HepG2 (cell line): ENCODE data around the gene MORC4. TPM values are rescaled to one million over a fixed set of nuclear protein-coding genes. Genes with fewer than 3 reads are reported as not detected.

Experiments used
- ATAC-seq: fragments of 200-7000 bp; cut with Tn5 transposase; 3 replicates; pipeline ENCODE4 v1.9.1; 2020; ENCODE audit warnings: mild to moderate bottlenecking, moderate library complexity
- BruUV-seq: library from RNA; stranded (reverse); fragments of 400-500 nt; replicated peaks from 2 replicates; lab custom pipeline; 2021; lab: Mats Ljungman, UMichigan
- CTCF ChIA-PET: fragments of 300-600 bp; formaldehyde crosslinking; extraction: SDS; loops from one replicate; lab custom pipeline; 2021; ENCODE audit warnings: low total read pairs, inconsistent platforms, low intra/inter-chr PET ratio; lab: Yijun Ruan, JAX
- POLR2A ChIA-PET: fragments of 350-600 bp; sonication (Branson Sonifier 250); formaldehyde crosslinking; loops from one replicate; lab custom pipeline; 2020; ENCODE audit warnings: antibody characterized with exemption, inconsistent platforms; lab: Yijun Ruan, JAX
- DNase-seq: peaks from one replicate; pipeline ENCODE4 v3.0.0-alpha.2; 2015; ENCODE audit warnings: low spot score
- FAIRE-seq: peaks from 3 replicates; lab custom pipeline; 2011; peaks lifted over from hg19 to GRCh38; lab: Jason Lieb, UNC
- H2AFZ ChIP-seq: one replicate; pipeline ENCODE4 v1.6.1; 2011; ENCODE audit warnings: low read length, inconsistent platforms
- H3K27ac ChIP-seq: fragments of 300-600 bp; 3 replicates; pipeline ENCODE4 v1.8.0; 2011; ENCODE audit warnings: mixed run types, mild to moderate bottlenecking, mixed read lengths, low read length, inconsistent platforms; ENCODE audit not compliant: insufficient read depth; ENCODE audit errors: extremely low read length
- H3K27me3 ChIP-seq, 2 experiments: fragments of 200-600 bp in 1 of 2; 2 replicates in 1 of 2; 3 replicates in 1 of 2; pipeline versions ENCODE4 v1.6.0 to v1.8.0; 2011; ENCODE audit warnings: low read length in 2 of 2, mild to moderate bottlenecking in 2 of 2, moderate library complexity in 2 of 2, inconsistent platforms in 1 of 2; ENCODE audit not compliant: insufficient read depth in 2 of 2, control insufficient read depth in 1 of 2
- H3K36me3 ChIP-seq, 2 experiments: fragments of 200-600 bp in 1 of 2; replicated peaks in 1 of 2; 2 replicates in 1 of 2; 3 replicates in 1 of 2; pipeline versions ENCODE4 v1.5.1 to v1.8.0; 2011; ENCODE audit warnings: low read length in 2 of 2, inconsistent platforms in 1 of 2; ENCODE audit not compliant: insufficient read depth in 2 of 2, control insufficient read depth in 1 of 2
- H3K4me1 ChIP-seq: 2 replicates; pipeline ENCODE4 v1.5.1; 2012; ENCODE audit warnings: low read length, inconsistent platforms; ENCODE audit not compliant: insufficient read depth
- H3K4me2 ChIP-seq: 2 replicates; pipeline ENCODE4 v1.6.0; 2011; ENCODE audit warnings: low read depth, low read length, inconsistent platforms
- H3K4me3 ChIP-seq, 3 experiments: fragments of 200-600 bp in 1 of 3; sonication (generic), shearing (Covaris generic) in 1 of 3; replicated peaks in 1 of 3; 2 replicates each; pipeline ENCODE4 v1.5.1; 2011 to 2016; ENCODE audit warnings: low read length in 3 of 3, inconsistent platforms in 2 of 3, low read depth in 2 of 3, mild to moderate bottlenecking in 2 of 3, control low read depth in 1 of 3, mixed read lengths in 1 of 3; ENCODE audit not compliant: insufficient read depth in 1 of 3
- H3K79me2 ChIP-seq: one replicate; pipeline ENCODE4 v1.6.1; 2011; ENCODE audit warnings: low read length, inconsistent platforms; ENCODE audit not compliant: insufficient read depth
- H3K9ac ChIP-seq: 2 replicates; pipeline ENCODE4 v1.6.0; 2011; ENCODE audit warnings: mild to moderate bottlenecking, low read depth, low read length, inconsistent platforms; ENCODE audit not compliant: insufficient read depth
- H3K9me3 ChIP-seq: 2 replicates; pipeline ENCODE4 v1.5.1; 2012; ENCODE audit warnings: mild to moderate bottlenecking, low read length
- H4K20me1 ChIP-seq: 2 replicates; pipeline ENCODE4 v1.6.0; 2011; ENCODE audit warnings: inconsistent platforms, mild to moderate bottlenecking, low read length, moderate library complexity; ENCODE audit not compliant: insufficient read depth
- ARID3A ChIP-seq: IDR thresholded peaks from 2 replicates; pipeline ENCODE4 v1.6.1; 2012; ENCODE audit warnings: low read depth, low read length, improper control_type of control experiment
- ATF7 ChIP-seq, 2 experiments: fragments of 450-650 bp in 1 of 2; sonication (generic) in 1 of 2; formaldehyde crosslinking in 1 of 2; IDR thresholded peaks; 2 replicates each; pipeline versions ENCODE4 v1.4.0 to v1.6.1; 2016 to 2020; ENCODE audit warnings: antibody characterized with exemption in 1 of 2, mild to moderate bottlenecking in 1 of 2, missing genetic modification reagents in 1 of 2
- ATF7-NPFF ChIP-seq: sonication (generic); formaldehyde crosslinking; IDR thresholded peaks from 2 replicates; pipeline ENCODE4 v1.8.1; 2023; ENCODE audit warnings: mild to moderate bottlenecking, low read depth, missing genetic modification reagents, moderate library complexity
- CEBPG ChIP-seq: IDR thresholded peaks from 2 replicates; pipeline ENCODE4 v1.6.1; 2016
- CHD2 ChIP-seq: IDR thresholded peaks from 2 replicates; pipeline ENCODE4 v1.6.1; 2011; ENCODE audit warnings: low read depth, low read length, improper control_type of control experiment
- DMTF1 ChIP-seq: sonication (generic); formaldehyde crosslinking; IDR thresholded peaks from 2 replicates; pipeline ENCODE4 v1.4.0; 2020; ENCODE audit warnings: mild to moderate bottlenecking, missing genetic modification reagents
- HNF4A ChIP-seq: sonication (generic); formaldehyde crosslinking; IDR thresholded peaks from 2 replicates; pipeline ENCODE4 v1.4.0; 2020; ENCODE audit warnings: missing genetic modification reagents
- PRPF4 ChIP-seq: fragments of 200-400 bp; formaldehyde crosslinking; IDR thresholded peaks from 2 replicates; pipeline ENCODE4 v1.6.1; 2016; ENCODE audit warnings: low read length, low read depth; ENCODE audit not compliant: poor library complexity, severe bottlenecking
- RBM39 ChIP-seq: fragments of 200-400 bp; formaldehyde crosslinking; IDR thresholded peaks from one replicate; pipeline ENCODE4 v1.6.1; 2018; ENCODE audit warnings: antibody characterized with exemption, mild to moderate bottlenecking, low read depth, low read length; ENCODE audit not compliant: poor library complexity, severe bottlenecking
- SETDB1 ChIP-seq: sonication (generic); formaldehyde crosslinking; IDR thresholded peaks from 2 replicates; pipeline ENCODE4 v1.5.1; 2020; ENCODE audit warnings: missing genetic modification reagents, mild to moderate bottlenecking, borderline replicate concordance
- ZBTB21 ChIP-seq: sonication (generic); formaldehyde crosslinking; IDR thresholded peaks from 2 replicates; pipeline ENCODE4 v1.4.0; 2020; ENCODE audit warnings: missing genetic modification reagents
- ZNF12 ChIP-seq: sonication (generic); formaldehyde crosslinking; IDR thresholded peaks from 2 replicates; pipeline ENCODE4 v1.5.0; 2020; ENCODE audit warnings: missing genetic modification reagents
- ZNF777 ChIP-seq: sonication (generic); formaldehyde crosslinking; IDR thresholded peaks from 2 replicates; pipeline ENCODE4 v1.4.0; 2020; ENCODE audit warnings: missing genetic modification reagents
- WGBS: methylation state at CpG from one replicate; pipeline ENCODE4 v1.1.6; 2017; ENCODE audit warnings: low lambda C conversion rate; 5-methylcytosine and 5-hydroxymethylcytosine counted together
- in situ Hi-C: cut with HindIII; loops from 2 replicates; pipeline ENCODE4 v1.10.0; 2017; ENCODE audit warnings: low pct_unique_long_range_greater_than_20kb; ENCODE audit not compliant: extremely low pct_ligation_motif_present
- intact Hi-C: fragments of 100-400 bp; cut with micrococcal nuclease; formaldehyde crosslinking; loops from one replicate; pipeline ENCODE4 v1.10.0; 2022; ENCODE audit not compliant: unreplicated experiment
- polyA plus RNA-seq, 8 experiments: library from polyadenylated mRNA; depleted of rRNA in 3 of 8; stranded (reverse) in 7 of 8; unstranded in 1 of 8; fragments of >200 nt; fragmentation: Illumina TruSeq in 4 of 8; extraction: Trizol in 4 of 8; gene quantifications; 2 replicates each; pipeline versions ENCODE4 v1.2.1 to v1.2.3, GENCODE V29; 2011 to 2016; ENCODE audit warnings: low read depth in 4 of 8, missing spikeins in 1 of 8, mixed read lengths in 1 of 8; ENCODE audit not compliant: insufficient read depth in 1 of 8
- total RNA-seq, 5 experiments: library from RNA; depleted of rRNA; stranded (reverse); fragments of >200 nt; fragmentation: Illumina TruSeq; extraction: Trizol; gene quantifications; 2 replicates each; pipeline ENCODE4 v1.2.3, GENCODE V29; 2016; ENCODE audit warnings: low read depth in 1 of 5
- TF ChIP-seq, protein P1 (sequence below): sonication (generic); formaldehyde crosslinking; IDR thresholded peaks from 2 replicates; pipeline ENCODE4 v1.4.0; 2020; ENCODE audit warnings: missing genetic modification reagents, low read depth, mild to moderate bottlenecking, borderline replicate concordance

Gene MORC4
- total and polyA plus RNA-seq, 2 of the 13 experiments (the other 11 are each of a cell fraction or from before 2014, with no cell fraction given), result 7.3 to 17.6 TPM

GRCh38 chrX:106973433-106974149, 26.4 kb downstream of the MORC4 start:
- no peak for FAIRE-seq
- DNase-seq, result peak; percentile 47
- BruUV-seq, result no TSS peak
- H3K36me3 ChIP-seq, result no peaks in the 10 kb centered on the region
- POLR2A ChIA-PET, result no interaction called here
- H3K79me2 ChIP-seq, result no peaks in the 10 kb centered on the region
- no peak overlapping the region for H3K4me3 ChIP-seq
- no peak overlapping the region for H3K27ac ChIP-seq
- H4K20me1 ChIP-seq, result no peaks in the 10 kb centered on the region
- in situ Hi-C loops, result no loop called here
- 56% methylated on average over 5 of the region's 5 CpGs for WGBS
- peaks cover 18% of the 10 kb centered on the region for H3K4me1 ChIP-seq
- TF ChIP-seq RBM39 (no peak), ZNF12 (CRISPR knock-in tag) (0 out of 2 replicates have a peak, but pooled peaks have one; percentile 11), ZBTB21 (peak; percentile 59; the same call in 1 of the 2 replicates), CEBPG (CRISPR knock-in tag) (peak; percentile 52)
- TF ChIP-seq, all 625 proteins: peak for 3
- intact Hi-C loops, result no loop called here
- Histone ChIP-seq H3K9me3 (no peaks in the 10 kb centered on the region), H2AFZ (no peak overlapping the region), H3K4me2 (no peak overlapping the region), H3K27me3 (no peaks in the 10 kb centered on the region), H3K9ac (no peak overlapping the region)
- ATAC-seq, result no peak
- CTCF ChIA-PET, result no interaction called here

DNA sequence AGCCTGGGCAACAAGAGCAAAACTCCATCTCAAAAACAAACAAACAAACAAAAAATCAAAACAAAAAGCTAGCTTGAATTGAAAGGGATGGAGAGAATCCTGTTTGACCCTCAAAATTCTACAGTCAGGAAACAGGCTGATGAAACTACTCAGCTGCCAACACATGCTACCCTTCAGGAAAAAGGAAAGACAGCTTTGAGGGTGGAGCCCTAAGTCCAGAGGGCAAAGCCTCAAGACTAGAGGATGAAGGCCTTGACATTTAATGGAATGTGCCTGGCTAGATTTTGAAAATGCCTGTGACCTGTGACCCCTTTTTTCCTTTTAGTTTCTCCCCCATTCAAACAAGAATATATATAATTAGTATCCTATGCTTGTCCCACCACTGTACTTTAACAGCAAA, 27.1 kb downstream of the MORC4 start:
- Histone ChIP-seq H3K9me3 (no peaks in the 10 kb centered on the region), H4K20me1 (no peaks in the 10 kb centered on the region), H3K4me1 (peaks cover 18% of the 10 kb centered on the region), H3K4me2 (no peak overlapping the region), H2AFZ (no peak overlapping the region), H3K79me2 (no peaks in the 10 kb centered on the region), H3K4me3 (no peak overlapping the region), H3K27me3 (no peaks in the 10 kb centered on the region), H3K36me3 (no peaks in the 10 kb centered on the region), H3K9ac (no peak overlapping the region), H3K27ac (no peak overlapping the region)
- BruUV-seq, result no TSS peak
- ChIA-PET POLR2A (no interaction called here), CTCF (no interaction called here)
- in situ Hi-C loops, result no loop called here
- intact Hi-C loops, result no loop called here
- FAIRE-seq (no peak), DNase-seq (no peak), ATAC-seq (no peak)
- TF ChIP-seq ARID3A (no peak), ATF7 (IDR thresholded peaks at IDR 0.05) (no peak), ATF7 (CRISPR knock-in tag; IDR thresholded peaks at IDR 0.05) (no peak), ZNF777 (CRISPR knock-in tag) (no peak), SETDB1 (CRISPR knock-in tag) (no peak), HNF4A (no peak), ATF7-NPFF (CRISPR knock-in tag) (no peak), DMTF1 (CRISPR knock-in tag) (no peak), PRPF4 (no peak), CHD2 (no peak)
- TF ChIP-seq, protein P1, sequence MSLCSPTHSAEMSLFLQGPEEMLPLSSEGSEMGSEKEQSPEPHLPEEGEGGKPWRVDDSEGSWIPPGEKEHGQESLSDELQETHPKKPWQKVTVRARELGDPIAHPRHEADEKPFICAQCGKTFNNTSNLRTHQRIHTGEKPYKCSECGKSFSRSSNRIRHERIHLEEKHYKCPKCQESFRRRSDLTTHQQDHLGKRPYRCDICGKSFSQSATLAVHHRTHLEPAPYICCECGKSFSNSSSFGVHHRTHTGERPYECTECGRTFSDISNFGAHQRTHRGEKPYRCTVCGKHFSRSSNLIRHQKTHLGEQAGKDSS (CRISPR knock-in tag), result no peak
